Activated CD4-positive, alpha-beta T cell treated with anti-CD3 and anti-CD28 coated beads for 36 hours (primary cell): Measurements from ENCODE around the gene CNTNAP4. TPM values are rescaled to one million over a fixed set of nuclear protein-coding genes. Genes with fewer than 3 reads are reported as not detected.

ENCODE experiments used
- ATAC-seq: fragments of 200-7000 bp; cut with Tn5 transposase; one replicate; pipeline ENCODE4 v1.10.0; 2021; ENCODE audit warnings: mild to moderate bottlenecking, moderate library complexity
- CTCF ChIA-PET: fragments of 350-600 bp; sonication (Branson Sonifier 250); formaldehyde crosslinking; loops from one replicate; lab custom pipeline; 2021; ENCODE audit warnings: antibody characterized with exemption; lab: Charles Lee
- POLR2A ChIA-PET: fragments of 350-600 bp; sonication (Branson Sonifier 250); formaldehyde crosslinking; loops from one replicate; lab custom pipeline; 2021; ENCODE audit warnings: antibody characterized with exemption, inconsistent platforms; lab: Charles Lee
- DNase-seq: peaks from one replicate; pipeline ENCODE4 v3.0.0-alpha.2; 2020
- H3K27ac Mint-ChIP-seq: one replicate; pipeline ENCODE4 v1.8.0; 2021; ENCODE audit warnings: mixed read lengths
- H3K27me3 Mint-ChIP-seq: one replicate; pipeline ENCODE4 v1.8.0; 2021; ENCODE audit warnings: mixed read lengths
- H3K36me3 Mint-ChIP-seq: one replicate; pipeline ENCODE4 v1.8.0; 2021; ENCODE audit warnings: low read depth, mixed read lengths
- H3K4me1 Mint-ChIP-seq: one replicate; pipeline ENCODE4 v1.8.0; 2021; ENCODE audit warnings: mixed read lengths
- H3K4me3 Mint-ChIP-seq: one replicate; pipeline ENCODE4 v1.8.0; 2021; ENCODE audit warnings: mild to moderate bottlenecking, moderate library complexity, mixed read lengths
- H3K9me3 Mint-ChIP-seq: one replicate; pipeline ENCODE4 v1.8.0; 2021; ENCODE audit warnings: low read depth, mixed read lengths
- intact Hi-C, 2 experiments: fragments of 100-400 bp; cut with DNase I in 1 of 2; cut with micrococcal nuclease in 1 of 2; formaldehyde crosslinking; loops; one replicate each; pipeline versions ENCODE4 v1.14.2 to v1.15.1; 2022 to 2024; cut with DNase I, micrococcal nuclease
- total RNA-seq, 2 experiments: library from RNA; stranded (reverse); gene quantifications; one replicate each; pipeline ENCODE4 v1.2.3, GENCODE V29; 2021

Gene CNTNAP4
- total RNA-seq, 2 experiments from 2014 or later: not detected

DNA sequence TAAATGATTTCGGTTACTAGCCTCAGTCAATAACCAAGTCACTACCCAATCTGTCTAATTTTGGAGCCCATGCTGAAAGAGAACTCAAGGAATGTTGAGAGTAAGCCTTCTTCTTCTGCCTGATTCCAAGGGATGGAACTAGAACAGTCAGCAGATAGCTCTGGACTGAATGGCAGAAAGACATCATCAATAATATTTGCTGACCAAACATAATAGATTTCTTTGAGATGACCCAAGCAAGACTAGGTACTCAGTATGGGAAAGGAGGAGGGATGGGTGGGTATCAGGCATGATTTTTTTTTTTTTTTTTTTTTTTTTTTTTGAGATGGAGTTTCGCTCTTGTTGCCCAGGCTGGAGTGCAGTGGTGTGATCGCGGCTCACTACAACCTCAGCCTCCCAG is 330.1 kb downstream of the CNTNAP4 start:
- no peaks in the 10 kb centered on the region for H3K9me3 Mint-ChIP-seq
- ATAC-seq (no peak), DNase-seq (no peak)
- no peaks in the 10 kb centered on the region for H3K4me1 Mint-ChIP-seq
- intact Hi-C loops: no loop called here
- H3K27me3 Mint-ChIP-seq: no peaks in the 10 kb centered on the region
- no peak overlapping the region for H3K4me3 Mint-ChIP-seq
- no peaks in the 10 kb centered on the region for H3K36me3 Mint-ChIP-seq
- ChIA-PET CTCF (no interaction called here), POLR2A (no interaction called here)
- no peak overlapping the region for H3K27ac Mint-ChIP-seq
